Activated CD8-positive, alpha-beta T cell treated with anti-CD3 and anti-CD28 coated beads, Interleukin-2, amount 10 ng/mL, durations not matched to agents 7 days and 5 days (primary cell): ENCODE data around the gene LATS2. TPM values are rescaled to one million over a fixed set of nuclear protein-coding genes. Genes with fewer than 3 reads are reported as not detected.
A peak's percentile ranks its signal among the peaks of the same experiment; 100 is the strongest.

Source experiments
- ATAC-seq: fragments of 150-1000 bp; cut with Tn5 transposase; one replicate; pipeline ENCODE4 v1.10.0; 2021; ENCODE audit warnings: moderate library complexity
- CTCF ChIA-PET: fragments of 350-600 bp; sonication (Branson Sonifier 250); formaldehyde crosslinking; loops from one replicate; lab custom pipeline; 2021; ENCODE audit warnings: antibody characterized with exemption; lab: Charles Lee
- POLR2A ChIA-PET: fragments of 350-600 bp; sonication (Branson Sonifier 250); formaldehyde crosslinking; loops from one replicate; lab custom pipeline; 2021; ENCODE audit warnings: antibody characterized with exemption; lab: Charles Lee
- DNase-seq: peaks from one replicate; pipeline ENCODE4 v3.0.0-alpha.2; 2020
- H3K27ac Mint-ChIP-seq: one replicate; pipeline ENCODE4 v1.8.0; 2021; ENCODE audit warnings: mild to moderate bottlenecking, mixed read lengths
- H3K27me3 Mint-ChIP-seq: one replicate; pipeline ENCODE4 v1.8.0; 2021; ENCODE audit warnings: low read depth, mixed read lengths
- H3K36me3 Mint-ChIP-seq: one replicate; pipeline ENCODE4 v1.8.0; 2021; ENCODE audit warnings: low read depth, mixed read lengths
- H3K4me1 Mint-ChIP-seq: one replicate; pipeline ENCODE4 v1.8.0; 2021; ENCODE audit warnings: low read depth, mixed read lengths
- H3K4me3 Mint-ChIP-seq: one replicate; pipeline ENCODE4 v1.8.0; 2021; ENCODE audit warnings: mild to moderate bottlenecking, mixed read lengths
- H3K9me3 Mint-ChIP-seq: one replicate; pipeline ENCODE4 v1.8.0; 2022; ENCODE audit warnings: mixed read lengths; ENCODE audit not compliant: insufficient read depth
- total RNA-seq, 2 experiments: library from RNA; stranded (reverse); gene quantifications; one replicate each; pipeline ENCODE4 v1.2.3, GENCODE V29; 2021

Gene LATS2
- total RNA-seq, 2 experiments from 2014 or later: 3.1 to 4.2 TPM

DNA sequence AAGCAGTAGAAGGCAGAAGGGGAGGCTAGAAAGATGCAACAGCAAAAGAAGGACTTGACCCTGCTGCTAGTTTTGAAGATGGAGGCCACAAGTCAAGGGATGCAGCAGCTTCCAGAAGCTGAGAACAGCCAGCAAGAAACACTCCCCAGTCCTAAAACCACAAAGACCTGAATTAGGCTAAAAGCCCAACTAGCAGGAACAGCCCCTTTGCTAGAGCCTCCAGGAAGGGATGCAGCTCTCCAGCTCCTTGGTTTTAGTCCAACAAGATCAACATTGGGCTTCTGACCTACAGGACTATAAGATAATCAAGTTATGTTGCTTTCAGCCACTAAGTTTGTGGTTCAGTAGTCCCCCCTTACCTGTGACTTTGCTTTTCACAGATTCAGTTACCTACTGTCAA, 10.5 kb upstream of the LATS2 start:
- no peak for DNase-seq
- no peaks in the 10 kb centered on the region for H3K27me3 Mint-ChIP-seq
- H3K9me3 Mint-ChIP-seq: no peaks in the 10 kb centered on the region
- POLR2A ChIA-PET: no interaction called here
- ATAC-seq: no peak
- CTCF ChIA-PET: no interaction called here
- no peak overlapping the region for H3K4me3 Mint-ChIP-seq
- no peak overlapping the region for H3K27ac Mint-ChIP-seq
- H3K4me1 Mint-ChIP-seq: peaks cover 44% of the 10 kb centered on the region
- H3K36me3 Mint-ChIP-seq: no peaks in the 10 kb centered on the region

DNA sequence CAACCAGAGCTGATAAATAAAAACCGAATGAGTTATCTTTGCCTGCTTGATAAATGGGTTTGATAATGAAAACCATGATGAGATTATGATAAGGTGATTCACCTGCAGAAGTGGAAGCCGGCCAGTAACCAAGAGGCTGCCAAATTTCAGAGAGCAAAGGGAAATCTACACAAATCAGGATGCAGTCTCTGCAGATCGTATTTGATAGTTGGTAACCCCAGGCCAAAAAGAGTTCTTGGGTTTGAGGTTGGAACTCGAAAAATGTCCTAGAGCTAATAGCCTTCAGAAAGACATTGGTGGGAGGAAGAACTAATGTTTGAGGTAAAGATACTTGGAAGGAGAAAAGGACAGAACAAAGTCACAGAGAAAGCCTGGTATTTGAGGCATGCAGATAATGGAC, 9.6 kb upstream of the LATS2 start:
- Mint-ChIP-seq H3K36me3 (no peaks in the 10 kb centered on the region), H3K27me3 (no peaks in the 10 kb centered on the region), H3K4me1 (peaks cover 39% of the 10 kb centered on the region), H3K4me3 (no peak overlapping the region), H3K9me3 (no peaks in the 10 kb centered on the region), H3K27ac (no peak overlapping the region)
- DNase-seq (no peak), ATAC-seq (no peak)
- POLR2A ChIA-PET: no interaction called here
- CTCF ChIA-PET: no interaction called here

DNA sequence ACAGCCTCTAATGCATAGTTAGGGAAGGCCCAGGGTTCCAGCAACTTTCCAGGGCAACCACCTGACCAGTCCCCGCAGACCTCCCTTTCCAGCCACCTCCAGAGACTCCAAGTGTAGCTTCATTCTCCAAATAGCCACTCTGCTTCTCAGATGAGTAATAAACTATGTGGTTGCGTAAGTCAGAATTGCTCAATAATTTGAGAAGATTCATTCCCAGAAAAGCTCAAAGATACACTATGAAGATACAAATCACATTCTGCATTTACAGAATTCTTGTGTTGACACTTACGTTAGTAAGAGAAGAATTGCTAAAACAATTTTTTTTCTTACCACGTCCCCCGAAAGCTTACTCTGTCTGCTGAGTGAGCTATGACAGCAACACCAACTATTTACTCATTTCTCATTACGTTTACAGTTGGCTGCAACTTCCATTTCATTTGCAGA, 8.2 kb upstream of the LATS2 start:
- CTCF ChIA-PET: interaction anchor here (0.8 kb wide), 1 partner anchor 126 kb away, joined by 3 read pairs; no protein-coding TSS in a partner anchor
- Mint-ChIP-seq H3K27ac (no peak overlapping the region), H3K9me3 (no peaks in the 10 kb centered on the region), H3K36me3 (no peaks in the 10 kb centered on the region), H3K4me1 (peaks cover 29% of the 10 kb centered on the region), H3K27me3 (peaks cover 2% of the 10 kb centered on the region), H3K4me3 (no peak overlapping the region)
- DNase-seq: no peak
- no peak for ATAC-seq
- POLR2A ChIA-PET: interaction anchor here (1.4 kb wide), 1 partner anchor 107 kb away, joined by 4 read pairs; the partner anchor contains the start of genes MRPL57 and SKA3

DNA sequence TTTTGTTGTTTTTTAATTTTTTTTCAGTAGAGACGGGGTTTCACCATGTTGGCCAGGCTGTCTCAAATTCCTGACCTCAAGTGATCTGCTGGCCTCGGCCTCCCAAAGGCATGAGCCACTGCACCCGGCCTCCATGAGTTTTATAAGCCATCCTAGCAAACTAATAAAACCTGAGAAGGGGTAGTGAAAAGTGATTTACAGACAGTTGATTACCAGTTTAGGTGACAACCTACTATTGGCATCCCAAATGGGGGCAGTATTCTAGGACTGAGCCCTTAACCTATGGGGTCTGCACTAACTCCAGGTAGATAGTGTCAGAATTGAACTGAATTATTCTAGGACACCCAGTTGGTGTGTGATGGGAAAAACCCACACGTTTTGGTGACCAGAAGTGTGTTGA, 6.5 kb upstream of the LATS2 start:
- ATAC-seq (no peak), DNase-seq (no peak)
- H3K36me3 Mint-ChIP-seq: no peaks in the 10 kb centered on the region
- H3K27me3 Mint-ChIP-seq: peaks cover 14% of the 10 kb centered on the region
- ChIA-PET POLR2A (no interaction called here), CTCF (interaction anchor here (1.1 kb wide), 1 partner anchor 15 kb away, joined by 4 read pairs; no protein-coding TSS in a partner anchor)
- no peaks in the 10 kb centered on the region for H3K9me3 Mint-ChIP-seq
- no peak overlapping the region for H3K27ac Mint-ChIP-seq
- peaks cover 21% of the 10 kb centered on the region for H3K4me1 Mint-ChIP-seq
- no peak overlapping the region for H3K4me3 Mint-ChIP-seq

DNA sequence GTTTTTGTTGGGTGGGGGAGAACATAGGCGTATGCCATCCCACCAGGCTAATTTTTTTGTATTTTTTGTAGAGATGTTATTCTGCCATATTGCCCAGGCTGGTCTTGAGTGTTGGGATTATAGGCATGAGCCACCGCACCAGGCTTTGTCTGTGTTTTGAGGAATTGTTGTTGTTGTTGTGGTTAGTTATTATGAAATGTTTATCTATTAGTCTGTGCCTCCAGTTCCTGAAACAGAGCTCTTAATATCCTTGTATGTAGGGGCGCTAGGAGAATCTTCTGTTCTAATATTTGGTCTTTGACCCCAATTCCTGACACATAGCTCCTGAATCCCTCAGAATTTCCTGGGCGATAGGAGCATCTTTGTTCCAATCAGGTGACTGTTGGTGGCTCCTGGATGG, 5.6 kb upstream of the LATS2 start:
- Mint-ChIP-seq H3K27me3 (peaks cover 21% of the 10 kb centered on the region), H3K4me3 (no peak overlapping the region), H3K4me1 (peaks cover 16% of the 10 kb centered on the region), H3K9me3 (no peaks in the 10 kb centered on the region), H3K36me3 (no peaks in the 10 kb centered on the region), H3K27ac (no peak overlapping the region)
- ChIA-PET POLR2A (no interaction called here), CTCF (interaction anchor here (0.6 kb wide), 1 partner anchor 1709 kb away, joined by 4 read pairs; no protein-coding TSS in a partner anchor)
- DNase-seq (no peak), ATAC-seq (no peak)

DNA sequence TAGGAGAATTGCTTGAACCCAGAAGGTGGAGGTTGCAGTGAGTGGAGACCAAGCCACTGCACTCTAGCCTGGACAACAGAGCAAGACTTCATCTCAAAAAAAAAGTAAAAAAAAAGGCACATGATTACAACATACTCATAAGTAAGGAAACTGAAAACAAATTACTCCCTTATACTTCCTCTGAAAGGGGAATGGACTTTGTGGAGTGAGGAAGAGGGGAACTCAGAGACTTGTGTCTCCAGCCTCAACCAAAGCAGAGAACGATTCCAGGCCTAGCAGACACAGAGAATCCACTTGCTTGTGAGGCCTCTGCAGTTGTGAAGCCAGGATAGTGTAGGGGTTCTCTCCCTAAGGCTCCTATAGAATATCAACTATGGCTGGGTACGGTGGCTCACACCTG, 4.3 kb upstream of the LATS2 start:
- POLR2A ChIA-PET: no interaction called here
- H3K9me3 Mint-ChIP-seq: no peaks in the 10 kb centered on the region
- peaks cover 7% of the 10 kb centered on the region for H3K4me1 Mint-ChIP-seq
- CTCF ChIA-PET: no interaction called here
- peaks cover 24% of the 10 kb centered on the region for H3K27me3 Mint-ChIP-seq
- no peak for ATAC-seq
- no peaks in the 10 kb centered on the region for H3K36me3 Mint-ChIP-seq
- DNase-seq: no peak
- no peak overlapping the region for H3K27ac Mint-ChIP-seq
- H3K4me3 Mint-ChIP-seq: no peak overlapping the region

DNA sequence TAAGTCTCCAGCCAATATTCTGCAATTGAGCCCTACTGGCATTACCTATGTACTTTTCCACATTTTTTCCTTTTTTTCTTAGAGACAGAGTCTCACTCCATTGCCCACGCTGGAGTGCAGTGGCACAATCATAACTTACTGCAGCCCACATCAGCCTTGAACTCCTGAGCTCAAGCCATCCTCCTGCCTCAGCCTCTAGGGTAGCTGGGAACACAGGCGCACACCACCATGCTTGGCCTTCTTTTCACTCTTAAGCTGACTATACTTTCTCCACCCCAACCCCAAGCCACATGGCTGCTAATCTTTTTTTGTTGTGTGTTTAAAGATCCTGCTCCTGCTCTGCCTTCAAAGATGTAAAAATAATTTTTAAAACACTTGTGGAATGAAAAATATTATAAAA, 1.6 kb upstream of the LATS2 start:
- peaks cover 7% of the 10 kb centered on the region for H3K4me1 Mint-ChIP-seq
- no peak for ATAC-seq
- H3K27me3 Mint-ChIP-seq: peaks cover 41% of the 10 kb centered on the region
- no peak overlapping the region for H3K27ac Mint-ChIP-seq
- ChIA-PET POLR2A (interaction anchor here (0.6 kb wide), 1 partner anchor 12 kb away, joined by 3 read pairs; no protein-coding TSS in a partner anchor), CTCF (interaction anchor here (1.1 kb wide), 1 partner anchor 18 kb away, joined by 3 read pairs; no protein-coding TSS in a partner anchor)
- H3K9me3 Mint-ChIP-seq: no peaks in the 10 kb centered on the region
- no peaks in the 10 kb centered on the region for H3K36me3 Mint-ChIP-seq
- DNase-seq: no peak
- H3K4me3 Mint-ChIP-seq: no peak overlapping the region

DNA sequence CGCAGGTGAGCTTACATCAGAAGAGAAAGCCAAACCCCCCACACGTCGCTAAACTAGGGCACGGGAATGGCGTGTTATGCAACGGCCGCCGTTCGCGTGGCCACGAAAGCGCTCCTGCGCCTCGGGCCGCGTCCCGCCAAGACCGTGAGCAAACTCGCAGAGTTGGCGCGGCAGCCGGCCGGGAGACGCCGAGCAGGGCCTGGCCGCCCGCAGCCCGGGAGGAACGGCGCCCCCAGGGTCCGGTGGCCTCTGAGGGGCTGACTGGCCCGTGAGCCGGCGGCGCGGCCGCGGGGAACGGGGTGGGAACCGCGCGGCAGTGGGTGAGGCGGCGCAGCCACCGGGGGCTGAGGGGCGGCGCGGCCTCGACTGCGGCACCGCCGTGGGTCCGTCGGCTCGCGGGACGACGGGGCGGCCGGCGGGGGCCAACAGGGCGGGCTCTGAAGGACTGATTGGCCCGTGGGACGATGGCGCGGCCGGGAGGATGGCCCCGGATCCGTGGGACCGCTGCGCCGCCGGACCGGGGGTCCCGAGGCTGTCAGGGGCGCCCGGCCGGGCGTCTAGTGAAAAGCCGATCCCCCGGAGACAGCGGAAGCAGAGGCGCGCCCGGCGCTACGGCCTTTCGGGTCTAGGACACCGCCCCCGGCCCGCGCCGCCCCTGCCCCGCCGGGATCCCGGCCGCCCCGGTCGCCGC, 903 bp downstream of the LATS2 start:
- Mint-ChIP-seq H3K27ac (no peak overlapping the region), H3K36me3 (no peaks in the 10 kb centered on the region), H3K4me3 (peak overlapping the region; percentile 57), H3K9me3 (no peaks in the 10 kb centered on the region), H3K4me1 (peaks cover 7% of the 10 kb centered on the region), H3K27me3 (peaks cover 48% of the 10 kb centered on the region)
- CTCF ChIA-PET: interaction anchor here (0.6 kb wide), 1 partner anchor 356 kb away, joined by 3 read pairs; no protein-coding TSS in a partner anchor
- POLR2A ChIA-PET: no interaction called here
- ATAC-seq (peak; percentile 40), DNase-seq (no peak)

DNA sequence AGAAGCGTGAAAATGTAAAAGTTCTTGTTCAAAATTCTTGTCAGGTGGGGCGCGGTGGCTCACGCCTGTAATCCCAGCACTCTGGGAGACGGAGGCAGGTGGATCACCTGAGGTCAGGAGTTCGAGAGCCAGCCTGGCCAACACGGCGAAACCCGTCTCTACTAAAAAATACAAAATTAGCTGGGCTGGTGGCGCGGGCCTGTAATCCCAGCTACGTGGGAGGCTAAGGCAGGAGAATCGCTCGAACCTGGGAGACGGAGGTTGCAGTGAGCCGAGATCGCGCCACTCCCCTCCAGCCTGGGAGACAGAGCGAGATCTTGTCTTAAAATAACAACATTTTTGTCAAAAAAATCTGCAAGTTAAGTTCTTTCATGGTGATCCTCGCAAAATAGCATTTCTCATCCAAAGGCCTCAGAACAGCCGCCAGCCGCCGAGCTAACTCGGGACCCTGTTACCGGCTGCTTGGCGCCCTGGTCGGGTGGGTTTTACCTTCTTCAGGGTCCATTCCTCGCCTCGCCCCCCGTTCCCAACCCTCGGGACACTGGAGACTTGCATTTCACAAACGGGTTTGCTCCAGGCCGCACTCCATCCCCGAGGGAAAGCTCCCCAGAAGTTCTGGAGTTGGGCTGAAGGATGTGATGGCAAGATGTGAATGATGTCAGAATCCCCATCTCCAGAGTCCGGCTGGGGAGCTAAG, 1.6 kb downstream of the LATS2 start:
- H3K27ac Mint-ChIP-seq: no peak overlapping the region
- H3K27me3 Mint-ChIP-seq: peaks cover 51% of the 10 kb centered on the region

DNA sequence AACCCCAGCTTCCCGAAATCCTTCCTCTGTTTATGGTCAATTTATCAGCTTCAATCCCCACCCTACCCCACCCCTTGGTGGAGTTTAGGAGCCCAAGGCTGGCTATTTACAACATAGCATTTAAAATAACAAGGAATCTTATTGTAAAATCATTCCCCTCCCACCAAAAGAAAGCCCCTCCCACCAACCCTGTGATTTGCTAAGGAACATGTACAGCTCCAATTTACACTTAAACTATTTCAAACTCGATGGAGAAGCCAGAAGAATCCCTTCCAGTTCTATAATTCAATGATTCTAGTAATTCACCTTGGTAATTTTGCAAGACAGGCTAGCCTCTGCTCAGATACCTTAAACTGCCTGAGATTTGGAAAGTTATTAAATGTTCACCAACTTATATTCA, 3.0 kb downstream of the LATS2 start:
- H3K9me3 Mint-ChIP-seq: no peaks in the 10 kb centered on the region
- no peak for DNase-seq
- H3K4me3 Mint-ChIP-seq: no peak overlapping the region
- peaks cover 46% of the 10 kb centered on the region for H3K27me3 Mint-ChIP-seq
- ChIA-PET POLR2A (no interaction called here), CTCF (no interaction called here)
- H3K4me1 Mint-ChIP-seq: peaks cover 11% of the 10 kb centered on the region
- H3K36me3 Mint-ChIP-seq: no peaks in the 10 kb centered on the region
- no peak for ATAC-seq
- H3K27ac Mint-ChIP-seq: no peak overlapping the region

More for the DNA sequence above, 1.6 kb downstream of the LATS2 start:
- ATAC-seq (no peak), DNase-seq (no peak)
- Mint-ChIP-seq H3K36me3 (no peaks in the 10 kb centered on the region), H3K9me3 (no peaks in the 10 kb centered on the region), H3K4me1 (peaks cover 7% of the 10 kb centered on the region), H3K4me3 (peak overlapping the region; percentile 57)
- ChIA-PET CTCF (interaction anchor here (0.6 kb wide), 1 partner anchor 356 kb away, joined by 3 read pairs; no protein-coding TSS in a partner anchor), POLR2A (no interaction called here)

DNA sequence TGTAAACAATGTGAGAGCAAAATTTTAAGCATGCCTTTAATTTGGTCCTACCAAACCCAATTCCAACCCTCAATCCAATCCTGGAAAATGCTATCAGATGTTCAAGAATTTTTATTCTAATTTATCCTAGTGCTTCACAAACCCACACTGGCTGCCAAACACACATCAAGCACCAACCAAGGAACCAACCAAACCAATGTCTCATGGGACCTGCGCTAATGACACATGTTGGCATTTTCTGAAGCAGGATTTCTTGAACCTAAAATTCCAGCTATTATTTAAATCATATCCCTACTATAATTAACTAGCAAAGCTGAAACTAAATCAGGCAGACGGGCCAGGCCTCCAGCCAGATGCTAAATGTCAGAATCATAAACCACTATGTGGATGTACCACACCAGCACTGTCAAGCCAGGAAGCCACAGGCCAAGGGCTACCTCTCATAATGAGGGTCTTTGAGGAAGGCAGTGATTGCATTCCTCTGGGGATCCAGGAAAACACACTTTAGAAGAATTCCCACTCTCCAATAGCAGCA, 5.8 kb downstream of the LATS2 start:
- no peak overlapping the region for H3K27ac Mint-ChIP-seq
- H3K27me3 Mint-ChIP-seq: peaks cover 35% of the 10 kb centered on the region
- H3K4me1 Mint-ChIP-seq: peaks cover 11% of the 10 kb centered on the region
- DNase-seq (no peak), ATAC-seq (no peak)
- POLR2A ChIA-PET: no interaction called here
- CTCF ChIA-PET: interaction anchor here (0.5 to 1.4 kb wide), 3 partner anchors 12 to 112 kb away, joined by 3 to 4 read pairs (median 4); no protein-coding TSS in a partner anchor
- H3K4me3 Mint-ChIP-seq: no peak overlapping the region
- no peaks in the 10 kb centered on the region for H3K36me3 Mint-ChIP-seq
- no peaks in the 10 kb centered on the region for H3K9me3 Mint-ChIP-seq
